PC-3 (cell line): ENCODE results near the gene CLASP1. TPM values are rescaled to one million over a fixed set of nuclear protein-coding genes. Genes with fewer than 3 reads are reported as not detected.

Experiments used
- ATAC-seq: fragments of 200-7000 bp; cut with Tn5 transposase; 2 replicates; pipeline ENCODE4 v1.9.1; 2020; ENCODE audit warnings: mild to moderate bottlenecking, moderate library complexity
- BruUV-seq: library from RNA; stranded (reverse); fragments of 400-500 nt; replicated peaks from 2 replicates; lab custom pipeline; 2021; lab: Mats Ljungman, UMichigan
- CTCF ChIA-PET: fragments of 300-600 bp; sonication (Branson Sonifier 250); formaldehyde crosslinking; loops from one replicate; lab custom pipeline; 2022; ENCODE audit warnings: antibody characterized with exemption; lab: Charles Lee
- POLR2A ChIA-PET: fragments of 300-600 bp; sonication (Branson Sonifier 250); formaldehyde crosslinking; loops from one replicate; lab custom pipeline; 2022; ENCODE audit warnings: antibody characterized with exemption; ENCODE audit not compliant: unreplicated experiment; lab: Charles Lee
- DNase-seq: peaks from one replicate; pipeline ENCODE4 v3.0.0-alpha.2; 2015
- H2AFZ ChIP-seq: fragments of 300-600 bp; sonication (generic); 2 replicates; pipeline ENCODE4 v1.6.0; 2016; ENCODE audit warnings: antibody characterized with exemption, low read length
- H3F3A ChIP-seq: fragments of 300-600 bp; sonication (generic); one replicate; pipeline ENCODE4 v1.6.0; 2017; ENCODE audit warnings: antibody characterized with exemption, low read length, control low read depth, mild to moderate bottlenecking; ENCODE audit not compliant: unreplicated experiment
- H3K27ac ChIP-seq: fragments of 300-600 bp; sonication (generic); 2 replicates; pipeline ENCODE4 v1.5.1; 2016; ENCODE audit warnings: mild to moderate bottlenecking, low read length
- H3K27me3 ChIP-seq: fragments of 300-600 bp; sonication (generic); 2 replicates; pipeline ENCODE4 v1.6.1; 2016; ENCODE audit warnings: low read length, mixed read lengths
- H3K36me3 ChIP-seq: fragments of 300-600 bp; sonication (generic); 2 replicates; pipeline ENCODE4 v1.6.1; 2016; ENCODE audit warnings: low read depth, mixed run types, low read length, mixed read lengths
- H3K4me1 ChIP-seq: fragments of 300-600 bp; sonication (generic); 2 replicates; pipeline ENCODE4 v1.5.1; 2016; ENCODE audit warnings: low read length; ENCODE audit not compliant: insufficient read depth
- H3K4me2 ChIP-seq: fragments of 300-600 bp; sonication (generic); 2 replicates; pipeline ENCODE4 v1.6.0; 2016; ENCODE audit warnings: low read length
- H3K4me3 ChIP-seq: fragments of 300-600 bp; sonication (generic); 2 replicates; pipeline ENCODE4 v1.5.1; 2016; ENCODE audit warnings: mild to moderate bottlenecking, low read length, mixed read lengths
- H3K79me2 ChIP-seq: fragments of 300-600 bp; sonication (generic); 2 replicates; pipeline ENCODE4 v1.6.1; 2017; ENCODE audit warnings: low read length, mixed read lengths
- H3K9ac ChIP-seq: fragments of 300-600 bp; sonication (generic); 2 replicates; pipeline ENCODE4 v1.6.0; 2016; ENCODE audit warnings: mild to moderate bottlenecking, low read length
- H3K9me2 ChIP-seq: fragments of 300-600 bp; sonication (generic); replicated peaks from 2 replicates; pipeline ENCODE4 v1.6.1; 2016; ENCODE audit warnings: mixed run types, low read length, mixed read lengths
- H3K9me3 ChIP-seq: fragments of 300-600 bp; sonication (generic); 2 replicates; pipeline ENCODE4 v1.6.1; 2016; ENCODE audit warnings: low read length, mixed read lengths
- H4K20me1 ChIP-seq: fragments of 300-600 bp; sonication (generic); 2 replicates; pipeline ENCODE4 v1.6.1; 2016; ENCODE audit warnings: low read length, mixed read lengths
- CTCF ChIP-seq: fragments of 300-600 bp; sonication (generic); conservative IDR thresholded peaks from 2 replicates; pipeline ENCODE4 v1.5.1; 2017; ENCODE audit warnings: antibody characterized with exemption, low read depth, mild to moderate bottlenecking, low read length
- EZH2 ChIP-seq: fragments of 300-600 bp; sonication (generic); IDR thresholded peaks from one replicate; pipeline ENCODE4 v1.6.1; 2017; ENCODE audit warnings: antibody characterized with exemption, mild to moderate bottlenecking, low read length; ENCODE audit not compliant: unreplicated experiment
- EZH2phosphoT487 ChIP-seq: fragments of 300-600 bp; sonication (generic); IDR thresholded peaks from 2 replicates; pipeline ENCODE4 v1.6.1; 2018; ENCODE audit warnings: mild to moderate bottlenecking, antibody characterized with exemption, low read length, borderline replicate concordance
- intact Hi-C: fragments of 100-400 bp; cut with micrococcal nuclease; formaldehyde crosslinking; loops from 2 replicates; pipeline ENCODE4 v1.9.0; 2023
- total RNA-seq: library from RNA; depleted of rRNA; stranded (reverse); fragments of >200 nt; gene quantifications from 2 replicates; pipeline ENCODE4 v1.2.3, GENCODE V29; 2014

Gene CLASP1
- total RNA-seq, 1 experiment from 2014 or later = 24.3 TPM

- Histone ChIP-seq H3K4me1 (peaks cover 11% of the 10 kb centered on the region), H3F3A (no peaks in the 10 kb centered on the region), H3K9me2 (no peaks in the 10 kb centered on the region), H3K9me3 (no peaks in the 10 kb centered on the region), H3K27me3 (no peaks in the 10 kb centered on the region), H2AFZ (no peak overlapping the region), H3K4me3 (no peak overlapping the region), H3K4me2 (no peak overlapping the region), H3K36me3 (peaks cover 28% of the 10 kb centered on the region; the same call in 1 of the 2 replicates), H3K27ac (no peak overlapping the region), H3K79me2 (peaks cover 6% of the 10 kb centered on the region; the same call in 1 of the 2 replicates), H3K9ac (no peak overlapping the region), H4K20me1 (0 out of 2 replicates have a peak, but pooled peaks cover 3% of the 10 kb centered on the region)
- ATAC-seq (no peak), DNase-seq (no peak)
- POLR2A ChIA-PET = no interaction called here
- BruUV-seq = no TSS peak
- CTCF ChIA-PET = no interaction called here
- intact Hi-C loops = no loop called here
- TF ChIP-seq EZH2phosphoT487 (no peak), CTCF (no peak), EZH2 (no peak)
Measured at GRCh38 chr2:121471532-121472469, 177.5 kb downstream of the CLASP1 start.

- ChIA-PET POLR2A (no interaction called here), CTCF (no interaction called here)
- DNase-seq (no peak), ATAC-seq (no peak)
- TF ChIP-seq EZH2 (no peak), CTCF (no peak), EZH2phosphoT487 (no peak)
- Histone ChIP-seq H3K4me3 (no peak overlapping the region), H3K27ac (no peak overlapping the region), H3K9ac (no peak overlapping the region), H3K36me3 (peaks cover 29% of the 10 kb centered on the region; the same call in 1 of the 2 replicates), H4K20me1 (0 out of 2 replicates have a peak, but pooled peaks cover 3% of the 10 kb centered on the region), H3K9me2 (no peaks in the 10 kb centered on the region), H3K4me2 (no peak overlapping the region), H3K27me3 (no peaks in the 10 kb centered on the region), H3F3A (no peaks in the 10 kb centered on the region), H2AFZ (no peak overlapping the region), H3K9me3 (no peaks in the 10 kb centered on the region), H3K79me2 (peaks cover 6% of the 10 kb centered on the region; the same call in 1 of the 2 replicates), H3K4me1 (peaks cover 6% of the 10 kb centered on the region)
- BruUV-seq = no TSS peak
- intact Hi-C loops = no loop called here
Measured at GRCh38 chr2:121470917-121471316, 178.3 kb downstream of the CLASP1 start.

GRCh38 chr2:121469356-121469755 is 179.9 kb downstream of the CLASP1 start:
- BruUV-seq = no TSS peak
- H3K9me3 ChIP-seq = no peaks in the 10 kb centered on the region
- H3K36me3 ChIP-seq = peaks cover 29% of the 10 kb centered on the region; the same call in 1 of the 2 replicates
- H3F3A ChIP-seq = no peaks in the 10 kb centered on the region
- intact Hi-C loops = no loop called here
- H4K20me1 ChIP-seq = no peaks in the 10 kb centered on the region
- ATAC-seq (no peak), DNase-seq (no peak)
- POLR2A ChIA-PET = no interaction called here
- no peaks in the 10 kb centered on the region for H3K79me2 ChIP-seq
- no peak for TF ChIP-seq EZH2phosphoT487
- no peak for TF ChIP-seq EZH2
- TF ChIP-seq CTCF = no peak
- H3K27ac ChIP-seq = no peak overlapping the region
- H3K9ac ChIP-seq = no peak overlapping the region
- CTCF ChIA-PET = no interaction called here
- H3K4me3 ChIP-seq = no peak overlapping the region
- no peak overlapping the region for H2AFZ ChIP-seq
- no peaks in the 10 kb centered on the region for H3K27me3 ChIP-seq
- H3K4me1 ChIP-seq = no peaks in the 10 kb centered on the region
- H3K9me2 ChIP-seq = no peaks in the 10 kb centered on the region
- no peak overlapping the region for H3K4me2 ChIP-seq
